Nucleus accumbens (tissue), 56 donors: ENCODE data around the gene AFAP1L2.

Experiments used
- DNase-seq, 56 donors: peaks; one replicate each; lab custom pipeline; 2025; lab: John Stamatoyannopoulos, UW

The AFAP1L2 gene

GRCh38 chr10:114255227-114255626 lies 149.1 kb downstream of the AFAP1L2 start:
- DNase-seq: peak in 1 of 56 donors; percentile 6

DNA sequence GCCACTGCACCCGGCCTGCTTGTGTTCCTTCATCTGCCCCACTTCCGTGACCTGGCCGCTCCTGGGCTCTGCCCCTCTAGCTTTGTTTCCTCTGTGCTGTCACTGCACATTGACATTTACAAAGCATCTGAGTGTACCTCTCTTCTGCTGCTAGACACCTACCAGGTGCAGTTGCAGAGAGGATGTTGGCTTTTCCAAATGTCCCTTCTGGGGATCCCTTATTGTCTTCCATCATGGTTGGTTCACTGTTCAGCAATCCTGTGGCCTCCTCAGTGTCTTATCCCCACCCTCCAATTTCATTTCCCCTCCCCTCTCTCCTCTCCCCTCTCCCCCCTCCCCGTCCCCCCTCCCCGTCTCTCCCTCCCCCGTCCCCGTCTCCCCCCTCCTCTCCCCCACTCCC lies 151.4 kb downstream of the AFAP1L2 start:
- DNase-seq: no peak

DNA sequence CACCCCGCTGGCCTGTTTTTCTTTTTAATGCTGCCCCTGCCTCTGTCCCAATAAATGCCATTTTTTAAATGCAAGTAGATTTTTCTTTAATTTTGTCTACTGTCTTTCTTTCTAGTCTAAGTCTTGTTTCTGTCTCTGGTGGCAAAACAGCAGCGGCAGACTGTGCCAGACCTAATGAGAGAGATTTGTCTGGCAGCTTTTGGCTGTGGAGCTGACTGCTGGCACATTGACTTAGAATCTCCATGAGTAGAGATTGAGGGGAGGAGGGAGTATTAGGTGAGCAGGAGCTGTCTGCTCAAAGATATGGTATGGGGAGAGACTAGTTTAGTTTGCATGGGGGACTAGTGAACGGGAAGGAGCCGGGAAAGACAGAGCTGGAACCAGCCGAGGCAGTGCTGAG lies 152.2 kb downstream of the AFAP1L2 start:
- DNase-seq: no peak

GRCh38 chr10:114250716-114251115 lies 153.6 kb downstream of the AFAP1L2 start:
- DNase-seq: no peak

DNA sequence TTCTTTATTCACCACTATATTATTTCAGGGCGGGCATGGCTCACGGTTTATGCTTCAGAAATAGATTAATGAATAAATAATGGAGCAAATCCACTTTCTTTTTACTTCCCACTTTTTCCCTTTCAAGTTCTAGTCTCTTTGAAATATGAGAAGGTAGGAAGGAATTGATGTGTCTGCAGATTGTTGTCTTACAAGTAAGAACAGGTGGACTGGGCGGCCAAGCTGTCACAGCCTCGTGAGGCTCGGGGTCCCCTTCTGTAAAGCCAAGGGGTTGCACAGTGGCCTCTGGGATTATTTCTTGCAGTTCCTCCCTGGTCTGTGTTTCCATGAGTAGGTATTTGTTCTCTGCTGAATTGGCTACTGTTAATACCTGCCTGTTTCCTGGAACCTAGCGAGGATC lies 154.1 kb downstream of the AFAP1L2 start:
- DNase-seq: no peak

GRCh38 chr10:114246679-114247305 lies 157.5 kb downstream of the AFAP1L2 start:
- DNase-seq: no peak

GRCh38 chr10:114245121-114245791 lies 159.0 kb downstream of the AFAP1L2 start:
- DNase-seq: no peak
